GM12865 (cell line): ENCODE results near the gene FRMD5.

Experiments
- DNase-seq: peaks from one replicate; pipeline ENCODE4 v3.0.0; 2010; ENCODE audit warnings: low read depth
- H3K4me3 ChIP-seq: 2 replicates; pipeline ENCODE4 v1.5.1; 2011; ENCODE audit warnings: mild to moderate bottlenecking, low read depth, low read length, control low read depth
- TF ChIP-seq, protein P1 (sequence below): IDR thresholded peaks from 2 replicates; pipeline ENCODE4 v1.5.1; 2011; ENCODE audit warnings: low read length, control low read depth, low read depth, inconsistent platforms; ENCODE audit not compliant: insufficient read depth; ENCODE audit errors: missing control alignments

FRMD5 gene

DNA sequence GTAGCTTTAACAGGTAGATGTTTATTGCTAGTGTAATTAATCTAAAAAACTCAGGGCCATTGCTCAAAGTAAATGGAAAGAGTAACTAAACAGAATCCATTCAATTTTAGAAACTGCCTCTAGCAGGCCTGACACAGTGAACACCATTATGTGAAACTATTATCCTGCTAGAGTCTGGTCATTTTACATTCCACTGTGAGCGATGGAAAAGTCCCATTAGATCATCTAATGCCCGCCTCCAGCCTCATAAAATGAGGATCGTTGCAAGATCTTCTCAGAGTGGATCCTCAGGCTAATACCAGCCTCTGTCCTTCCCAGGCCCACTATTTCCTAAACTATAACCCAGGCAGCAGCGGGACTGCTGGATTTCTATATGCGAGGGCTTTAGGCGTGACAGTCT is 260.6 kb downstream of the FRMD5 start:
- no peak overlapping the region for H3K4me3 ChIP-seq
- TF ChIP-seq, protein P1, sequence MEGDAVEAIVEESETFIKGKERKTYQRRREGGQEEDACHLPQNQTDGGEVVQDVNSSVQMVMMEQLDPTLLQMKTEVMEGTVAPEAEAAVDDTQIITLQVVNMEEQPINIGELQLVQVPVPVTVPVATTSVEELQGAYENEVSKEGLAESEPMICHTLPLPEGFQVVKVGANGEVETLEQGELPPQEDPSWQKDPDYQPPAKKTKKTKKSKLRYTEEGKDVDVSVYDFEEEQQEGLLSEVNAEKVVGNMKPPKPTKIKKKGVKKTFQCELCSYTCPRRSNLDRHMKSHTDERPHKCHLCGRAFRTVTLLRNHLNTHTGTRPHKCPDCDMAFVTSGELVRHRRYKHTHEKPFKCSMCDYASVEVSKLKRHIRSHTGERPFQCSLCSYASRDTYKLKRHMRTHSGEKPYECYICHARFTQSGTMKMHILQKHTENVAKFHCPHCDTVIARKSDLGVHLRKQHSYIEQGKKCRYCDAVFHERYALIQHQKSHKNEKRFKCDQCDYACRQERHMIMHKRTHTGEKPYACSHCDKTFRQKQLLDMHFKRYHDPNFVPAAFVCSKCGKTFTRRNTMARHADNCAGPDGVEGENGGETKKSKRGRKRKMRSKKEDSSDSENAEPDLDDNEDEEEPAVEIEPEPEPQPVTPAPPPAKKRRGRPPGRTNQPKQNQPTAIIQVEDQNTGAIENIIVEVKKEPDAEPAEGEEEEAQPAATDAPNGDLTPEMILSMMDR = no peak
- no peak for DNase-seq

DNA sequence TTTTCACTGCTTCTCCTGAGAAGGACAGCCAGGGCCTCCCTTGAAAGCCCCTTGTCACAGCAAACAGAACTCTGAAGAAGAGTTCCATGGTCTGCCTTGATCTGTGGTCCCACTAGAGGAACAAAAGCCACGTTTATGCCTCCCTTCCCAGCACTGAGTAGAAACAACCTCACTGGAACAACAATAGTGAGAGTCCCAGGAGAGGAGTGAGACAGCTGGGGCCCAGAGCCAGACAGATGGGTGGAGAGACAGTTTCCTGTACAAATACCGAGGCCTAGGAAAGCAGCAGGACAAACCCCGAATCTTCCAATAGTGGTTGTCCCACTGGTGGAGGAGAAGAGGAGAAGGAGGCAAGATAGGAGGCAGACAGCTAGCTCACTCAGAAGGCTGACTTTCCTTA is 262.2 kb downstream of the FRMD5 start:
- no peak overlapping the region for H3K4me3 ChIP-seq
- TF ChIP-seq, protein P1 = no peak
- DNase-seq = no peak

DNA sequence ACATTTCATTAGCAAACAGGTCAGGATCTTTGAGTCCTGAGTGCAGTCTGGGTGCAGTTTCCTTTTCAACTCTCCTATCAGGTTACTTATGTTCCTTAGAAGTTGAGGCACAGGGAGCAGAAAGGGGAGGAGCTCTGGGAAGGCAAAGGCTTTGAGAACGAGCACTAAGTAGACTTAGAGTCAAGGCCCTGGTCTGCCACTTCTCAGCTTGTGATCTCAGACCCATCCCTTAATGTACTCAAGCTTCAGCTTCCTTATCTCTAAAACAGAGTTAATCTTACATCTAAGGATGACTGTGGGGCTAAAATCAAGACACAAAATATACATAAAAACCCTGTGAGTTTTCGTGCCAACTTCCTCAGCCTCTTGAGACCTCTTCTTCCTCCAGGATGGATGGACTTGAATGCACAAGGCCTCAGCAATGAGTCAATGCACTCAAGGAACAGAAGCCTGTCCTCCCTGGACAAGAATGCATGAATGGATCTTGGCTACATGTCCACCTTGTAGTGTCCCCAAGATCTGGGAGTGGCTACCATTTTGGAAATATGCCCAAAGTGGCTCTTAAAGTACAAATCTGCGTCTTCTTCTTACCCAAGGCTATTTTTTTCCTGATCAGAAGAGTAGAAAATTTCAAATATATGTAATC is 263.2 kb downstream of the FRMD5 start:
- DNase-seq = no peak
- TF ChIP-seq, protein P1 = no peak

GRCh38 chr15:43931119-43931518 is 264.0 kb downstream of the FRMD5 start:
- DNase-seq = no peak
- TF ChIP-seq, protein P1 = no peak
- no peak overlapping the region for H3K4me3 ChIP-seq

More for the DNA sequence above, 263.2 kb downstream of the FRMD5 start:
- no peak overlapping the region for H3K4me3 ChIP-seq

- H3K4me3 ChIP-seq = no peak overlapping the region
- TF ChIP-seq, protein P1 = no peak
- peak; percentile 46 for DNase-seq
These were observed 264.5 kb downstream of the FRMD5 start for GRCh38 chr15:43930556-43930955.

GRCh38 chr15:43930079-43930478 is 265.0 kb downstream of the FRMD5 start:
- DNase-seq = no peak
- TF ChIP-seq, protein P1 = no peak
- H3K4me3 ChIP-seq = no peak overlapping the region

- no peak for DNase-seq
- TF ChIP-seq, protein P1 = no peak
- H3K4me3 ChIP-seq = no peak overlapping the region
These were observed 266.9 kb downstream of the FRMD5 start for GRCh38 chr15:43928152-43928551.
